ENCODE data around the gene HNRNPL. TPM values are rescaled to one million over a fixed set of nuclear protein-coding genes. Genes with fewer than 3 reads are reported as not detected.

HNRNPL gene
- total and polyA plus RNA-seq, 10 of the 15 experiments (the other 5 are each of a cell fraction or from before 2014, with no cell fraction given): 32.5 to 512 (median 306) TPM

- BruUV-seq (replicated peaks): no TSS peak
- Histone ChIP-seq H3K4me3 (no peak overlapping the region), H3K79me2 (ENCODE audit: control insufficient read depth, insufficient read depth, low read length) (no peaks in the 10 kb centered on the region), H3K27ac (ENCODE audit: control insufficient read depth, insufficient read depth) (no peak overlapping the region), H3K4me2 (ENCODE audit: control insufficient read depth, insufficient read depth) (no peak overlapping the region), H3K27me3 (replicated peaks in 1 of 2; ENCODE audit: control insufficient read depth in 2 of 2, insufficient read depth in 2 of 2, low read length in 1 of 2) (no peaks in the 10 kb centered on the region), H3K36me3 (ENCODE audit: control insufficient read depth in 2 of 2, insufficient read depth in 2 of 2, low read length in 1 of 2) (no peaks in the 10 kb centered on the region), H4K20me1 (ENCODE audit: control insufficient read depth, insufficient read depth) (no peaks in the 10 kb centered on the region), H3K9me3 (replicated peaks; ENCODE audit: control insufficient read depth, insufficient read depth, low read length) (no peaks in the 10 kb centered on the region), H3K4me1 (ENCODE audit: control insufficient read depth, insufficient read depth, low read length) (peaks cover 49% of the 10 kb centered on the region), H2AFZ (ENCODE audit: control insufficient read depth, low read depth, low read length) (no peak overlapping the region), H3K9ac (ENCODE audit: control insufficient read depth, insufficient read depth, low read length) (no peak overlapping the region)
- in situ Hi-C loops (cut with MboI): no loop called here
- FAIRE-seq (no peak), DNase-seq (ENCODE audit: low read depth, low spot score) (no peak), ATAC-seq (no peak)
- intact Hi-C loops (cut with micrococcal nuclease; ENCODE audit: unreplicated experiment): no loop called here
- RAD21 ChIA-PET (ENCODE audit: unreplicated experiment): interaction anchor here (0.9 to 2.3 kb wide), 4 partner anchors 8 to 214 kb away, joined by 3 to 13 read pairs (median 6); partner anchors contain the start of genes ACTN4 and ECH1
- SMC1A ChIA-PET (ENCODE audit: uncharacterized antibody, unreplicated experiment): interaction anchor here (0.9 to 4.7 kb wide), 5 partner anchors 8 to 310 kb away, joined by 3 to 44 read pairs (median 5); partner anchors contain the start of gene ECH1
- TF ChIP-seq SP1 (IDR thresholded peaks at IDR 0.05; ENCODE audit: low read depth, low read length): no peak
- no peak for TF ChIP-seq ZNF622 (IDR thresholded peaks at IDR 0.05)
- no peak for TF ChIP-seq ETV6 (conservative IDR thresholded peaks at IDR 0.05 in 1 of 2, IDR thresholded peaks at IDR 0.05 in 1 of 2; ENCODE audit: borderline replicate concordance in 1 of 2, low read depth in 1 of 2)
- TF ChIP-seq NR2F1 (conservative IDR thresholded peaks at IDR 0.05): no peak
- no peak for TF ChIP-seq BRCA1 (IDR thresholded peaks at IDR 0.05; ENCODE audit: low read depth, low read length)
- TF ChIP-seq TARDBP (IDR thresholded peaks at IDR 0.05; ENCODE audit: borderline replicate concordance): no peak
- no peak for TF ChIP-seq KAT2A (conservative IDR thresholded peaks at IDR 0.05; ENCODE audit: control insufficient read depth, low read depth, low read length)
- 100% methylated on average over 3 of the region's 3 CpGs for WGBS (ENCODE audit: insufficient coverage, insufficient replicate concordance, low lambda C conversion rate, missing lambda C conversion rate)
- POLR2A ChIA-PET: interaction anchor here (0.7 to 9.7 kb wide), 5 partner anchors 8 to 18 kb away, joined by 3 to 144 read pairs (median 7); partner anchors contain the start of gene RINL
- CTCF ChIA-PET: interaction anchor here (1.5 to 1.7 kb wide), 3 partner anchors 8 to 26 kb away, joined by 3 to 9 read pairs (median 5); no protein-coding TSS in a partner anchor
Measured at GRCh38 chr19:38861368-38861767, 11.6 kb upstream of the HNRNPL start.
